HG03175 (cell line): ENCODE measurements around the gene FMNL2.
"Not testable (repeated sequence)": the region's sequence is repeated elsewhere in the genome, so short reads cannot be mapped to it uniquely, and the experiment has no call there.

Experiments used
- ATAC-seq: cut with Tn5 transposase; IDR thresholded peaks from one replicate; pipeline ENCODE4 v1.9.1; 2021; ENCODE audit warnings: mild to moderate bottlenecking, moderate library complexity; ENCODE audit not compliant: unreplicated experiment

FMNL2 gene

GRCh38 chr2:152466980-152467676 is 132.2 kb downstream of the FMNL2 start:
- ATAC-seq = peak; percentile 92

- no peak for ATAC-seq
These were observed 132.9 kb downstream of the FMNL2 start for GRCh38 chr2:152467677-152468410.

- ATAC-seq = no peak
These were observed 134.1 kb downstream of the FMNL2 start for GRCh38 chr2:152468899-152469692.

GRCh38 chr2:152470861-152471854 is 136.2 kb downstream of the FMNL2 start:
- ATAC-seq = no peak

- no peak for ATAC-seq
These were observed 137.5 kb downstream of the FMNL2 start for GRCh38 chr2:152472481-152472887.

- no peak for ATAC-seq
These were observed 138.3 kb downstream of the FMNL2 start for GRCh38 chr2:152473151-152473857.

- ATAC-seq = not testable (repeated sequence)
These were observed 139.5 kb downstream of the FMNL2 start for GRCh38 chr2:152474523-152474922.

- no peak for ATAC-seq
These were observed 141.0 kb downstream of the FMNL2 start for GRCh38 chr2:152475982-152476381.

GRCh38 chr2:152477347-152478092 is 142.5 kb downstream of the FMNL2 start:
- no peak for ATAC-seq

GRCh38 chr2:152479282-152479681 is 144.3 kb downstream of the FMNL2 start:
- ATAC-seq = no peak

GRCh38 chr2:152480821-152481399 is 145.9 kb downstream of the FMNL2 start:
- no peak for ATAC-seq

GRCh38 chr2:152481881-152482583 is 147.1 kb downstream of the FMNL2 start:
- ATAC-seq = no peak

- no peak for ATAC-seq
These were observed 148.5 kb downstream of the FMNL2 start for GRCh38 chr2:152483276-152484063.

- no peak for ATAC-seq
These were observed 151.2 kb downstream of the FMNL2 start for GRCh38 chr2:152485954-152486736.

GRCh38 chr2:152486737-152487400 is 151.9 kb downstream of the FMNL2 start:
- ATAC-seq = no peak

GRCh38 chr2:152488075-152488474 is 153.1 kb downstream of the FMNL2 start:
- no peak for ATAC-seq
